ENCODE results near the gene EFTUD2.

EFTUD2 gene

GRCh38 chr17:44899074-44899782, at the start of gene EFTUD2 (continued):
- TF ChIP-seq ZNF121 (tag by site-specific recombination; IDR thresholded peaks at IDR 0.05) (no peak), KLF9 (tag by site-specific recombination; IDR thresholded peaks at IDR 0.05; ENCODE audit: low read depth) (peak; percentile 85), ZNF501 (tag by site-specific recombination; IDR thresholded peaks at IDR 0.05) (peak; percentile 88), ZNF664 (tag by site-specific recombination; IDR thresholded peaks at IDR 0.05) (no peak), ZNF624 (tag by site-specific recombination; IDR thresholded peaks at IDR 0.05) (no peak), ZNF473 (tag by site-specific recombination; IDR thresholded peaks at IDR 0.05) (no peak), ZNF843 (tag by site-specific recombination; IDR thresholded peaks at IDR 0.05) (peak; percentile 83), ZNF132 (tag by site-specific recombination; IDR thresholded peaks at IDR 0.05; ENCODE audit: borderline replicate concordance) (no peak), ZBTB21 (tag by site-specific recombination; IDR thresholded peaks at IDR 0.05) (peak; percentile 81), GLIS1 (tag by site-specific recombination; IDR thresholded peaks at IDR 0.05) (peak; percentile 86), ZNF600 (tag by site-specific recombination; IDR thresholded peaks at IDR 0.05) (0 out of 2 replicates have a peak, but pooled peaks have one; percentile 43), ZFP41 (tag by site-specific recombination; IDR thresholded peaks at IDR 0.05; ENCODE audit: borderline replicate concordance) (no peak), ZNF580 (tag by site-specific recombination; IDR thresholded peaks at IDR 0.05) (peak; percentile 66), ZFP3 (tag by site-specific recombination; IDR thresholded peaks at IDR 0.05; ENCODE audit: low read depth) (no peak), ZNF280C (tag by site-specific recombination; IDR thresholded peaks at IDR 0.05) (no peak), ZNF510 (tag by site-specific recombination; IDR thresholded peaks at IDR 0.05; ENCODE audit: insufficient replicate concordance) (no peak), YY2 (tag by site-specific recombination; IDR thresholded peaks at IDR 0.05) (peak; percentile 93), ZNF302 (tag by site-specific recombination; IDR thresholded peaks at IDR 0.05; ENCODE audit: low read depth) (no peak), ZNF274 (IDR thresholded peaks at IDR 0.05; ENCODE audit: low read length) (no peak), ZNF274 (tag by site-specific recombination; IDR thresholded peaks at IDR 0.05; ENCODE audit: borderline replicate concordance) (no peak), ZFP37 (tag by site-specific recombination; IDR thresholded peaks at IDR 0.05) (peak; percentile 61), ZSCAN4 (tag by site-specific recombination; IDR thresholded peaks at IDR 0.05) (peak; percentile 66; the same call in 1 of the 2 replicates), ZNF560 (tag by site-specific recombination; IDR thresholded peaks at IDR 0.05; ENCODE audit: borderline replicate concordance) (no peak), ZNF37A (tag by site-specific recombination; IDR thresholded peaks at IDR 0.05) (no peak), ZNF133 (tag by site-specific recombination; IDR thresholded peaks at IDR 0.05) (no peak), ZBTB7A (tag by site-specific recombination; IDR thresholded peaks at IDR 0.05; ENCODE audit: low read depth) (peak; percentile 76; the same call in 1 of the 2 replicates), OSR2 (tag by site-specific recombination; IDR thresholded peaks at IDR 0.05) (0 out of 2 replicates have a peak, but pooled peaks have one; percentile 28), ZNF311 (tag by site-specific recombination; IDR thresholded peaks at IDR 0.05; ENCODE audit: borderline replicate concordance) (no peak), ZEB2 (tag by site-specific recombination; IDR thresholded peaks at IDR 0.05) (peak; percentile 88), KLF17 (tag by site-specific recombination; IDR thresholded peaks at IDR 0.05) (peak; percentile 93), ZNF404 (tag by site-specific recombination; IDR thresholded peaks at IDR 0.05) (no peak), ZNF350 (tag by site-specific recombination; IDR thresholded peaks at IDR 0.05) (no peak), RBAK (tag by site-specific recombination; IDR thresholded peaks at IDR 0.05) (no peak), ZNF335 (tag by site-specific recombination; conservative IDR thresholded peaks at IDR 0.05) (peak; percentile 100), ZNF623 (tag by site-specific recombination; IDR thresholded peaks at IDR 0.05) (no peak), KLF8 (tag by site-specific recombination; IDR thresholded peaks at IDR 0.05) (peak; percentile 94), ZNF211 (tag by site-specific recombination; IDR thresholded peaks at IDR 0.05; ENCODE audit: low read depth) (no peak), GFI1B (tag by site-specific recombination; IDR thresholded peaks at IDR 0.05) (no peak; the same call in 1 of the 2 replicates)

Data from HEK293 (cell line).